Activated CD4-positive, alpha-beta T cell treated with anti-CD3 and anti-CD28 coated beads, Interleukin-2, amount 10 ng/mL, durations not matched to agents 24 days and 14 days (primary cell): Measurements from ENCODE around the gene ATG9A. TPM values are rescaled to one million over a fixed set of nuclear protein-coding genes. Genes with fewer than 3 reads are reported as not detected.

Experiments used
- DNase-seq: peaks from one replicate; pipeline ENCODE4 v3.0.0; 2022
- H3K27ac Mint-ChIP-seq: one replicate; pipeline ENCODE4 v1.8.0; 2022; ENCODE audit warnings: mild to moderate bottlenecking, mixed read lengths
- H3K27me3 Mint-ChIP-seq: one replicate; pipeline ENCODE4 v1.8.0; 2022; ENCODE audit warnings: mixed read lengths
- H3K36me3 Mint-ChIP-seq: one replicate; pipeline ENCODE4 v1.8.0; 2022; ENCODE audit warnings: low read depth, mild to moderate bottlenecking, mixed read lengths
- H3K4me1 Mint-ChIP-seq: one replicate; pipeline ENCODE4 v1.8.0; 2021; ENCODE audit warnings: mixed read lengths
- H3K4me3 Mint-ChIP-seq: one replicate; pipeline ENCODE4 v1.8.0; 2022; ENCODE audit warnings: mild to moderate bottlenecking, moderate library complexity, mixed read lengths
- H3K9me3 Mint-ChIP-seq: one replicate; pipeline ENCODE4 v1.8.0; 2021; ENCODE audit warnings: mixed read lengths
- intact Hi-C: fragments of 100-400 bp; cut with micrococcal nuclease; formaldehyde crosslinking; loops from one replicate; pipeline ENCODE4 v1.15.1; 2023
- total RNA-seq: library from RNA; stranded (reverse); gene quantifications from 2 replicates; pipeline ENCODE4 v1.2.3, GENCODE V29; 2022

Gene ATG9A
- total RNA-seq, 1 donor from 2014 or later, result 67.2 TPM

DNA sequence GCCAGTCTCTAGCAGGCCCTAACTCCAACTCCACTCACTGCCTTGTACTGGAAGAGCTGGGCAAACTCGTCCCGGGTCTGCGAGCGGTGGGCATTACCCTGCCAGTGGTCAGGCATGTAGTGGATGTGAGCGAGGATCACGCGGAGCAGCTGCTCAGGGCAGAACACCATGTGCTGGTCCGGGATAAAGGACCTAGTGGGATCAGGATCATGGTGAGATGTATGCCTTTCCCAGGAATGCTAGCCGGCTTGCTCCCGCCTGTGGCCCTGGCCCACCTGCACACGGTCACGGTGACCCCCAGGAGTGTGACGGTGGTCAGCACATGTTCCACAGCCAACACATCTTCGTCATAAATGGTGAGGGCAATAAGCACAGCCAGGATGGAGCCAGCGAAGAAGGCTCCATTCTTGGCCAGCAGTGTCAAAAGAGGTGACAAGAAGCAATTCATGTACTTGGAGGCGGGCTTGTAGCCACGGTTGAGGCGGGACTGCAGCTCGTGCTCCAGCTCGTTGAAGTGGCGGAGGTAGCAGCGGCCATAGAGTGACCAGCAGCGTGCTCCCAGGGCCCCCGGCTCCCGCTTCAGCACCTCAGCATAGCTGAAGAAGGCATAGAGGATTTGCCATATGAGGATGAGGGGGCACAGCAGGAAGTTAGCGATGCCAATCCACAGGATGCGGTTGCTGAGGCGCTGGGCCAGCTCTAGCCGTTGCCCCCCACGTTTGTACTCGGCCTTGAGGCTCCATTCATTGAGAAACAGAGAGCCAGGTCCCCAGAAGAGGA is 5.4 kb downstream of the ATG9A start:
- Mint-ChIP-seq H3K27me3 (no peaks in the 10 kb centered on the region), H3K4me1 (peaks cover 22% of the 10 kb centered on the region), H3K4me3 (no peak overlapping the region), H3K27ac (no peak overlapping the region), H3K9me3 (no peaks in the 10 kb centered on the region), H3K36me3 (peaks cover 69% of the 10 kb centered on the region)
- DNase-seq, result no peak
- intact Hi-C loops, result no loop called here

DNA sequence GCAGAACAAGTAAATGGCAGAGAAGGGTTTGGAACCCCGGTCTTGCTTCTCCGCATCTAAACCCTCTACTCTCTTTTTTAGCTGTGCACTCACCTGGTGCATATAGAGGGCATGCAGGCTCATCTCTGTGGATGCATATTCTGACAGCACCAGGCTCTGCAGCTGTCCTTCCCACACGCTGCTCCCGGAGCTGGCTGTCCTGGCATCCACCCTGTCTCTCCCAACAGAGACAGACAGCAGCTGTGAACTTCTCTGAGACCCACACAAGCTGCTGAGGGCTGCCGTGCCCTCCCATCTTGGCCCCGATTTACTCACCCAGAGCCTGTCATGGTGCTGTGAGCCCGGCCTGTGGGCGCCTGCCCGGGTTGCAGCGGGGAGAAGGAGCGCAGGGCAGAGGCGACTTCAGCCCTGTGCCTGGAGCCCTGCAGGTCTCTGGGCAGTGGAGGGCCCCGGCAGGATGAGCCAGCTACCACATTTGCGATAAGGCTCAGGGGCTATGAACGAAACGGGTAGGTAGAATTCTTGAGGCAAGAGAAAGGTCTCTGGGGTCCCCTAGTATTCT is 7.4 kb downstream of the ATG9A start:
- DNase-seq, result no peak
- intact Hi-C loops, result no loop called here
- no peaks in the 10 kb centered on the region for H3K27me3 Mint-ChIP-seq
- peaks cover 68% of the 10 kb centered on the region for H3K36me3 Mint-ChIP-seq
- H3K4me1 Mint-ChIP-seq, result peaks cover 19% of the 10 kb centered on the region
- H3K9me3 Mint-ChIP-seq, result no peaks in the 10 kb centered on the region
- no peak overlapping the region for H3K27ac Mint-ChIP-seq
- H3K4me3 Mint-ChIP-seq, result no peak overlapping the region

DNA sequence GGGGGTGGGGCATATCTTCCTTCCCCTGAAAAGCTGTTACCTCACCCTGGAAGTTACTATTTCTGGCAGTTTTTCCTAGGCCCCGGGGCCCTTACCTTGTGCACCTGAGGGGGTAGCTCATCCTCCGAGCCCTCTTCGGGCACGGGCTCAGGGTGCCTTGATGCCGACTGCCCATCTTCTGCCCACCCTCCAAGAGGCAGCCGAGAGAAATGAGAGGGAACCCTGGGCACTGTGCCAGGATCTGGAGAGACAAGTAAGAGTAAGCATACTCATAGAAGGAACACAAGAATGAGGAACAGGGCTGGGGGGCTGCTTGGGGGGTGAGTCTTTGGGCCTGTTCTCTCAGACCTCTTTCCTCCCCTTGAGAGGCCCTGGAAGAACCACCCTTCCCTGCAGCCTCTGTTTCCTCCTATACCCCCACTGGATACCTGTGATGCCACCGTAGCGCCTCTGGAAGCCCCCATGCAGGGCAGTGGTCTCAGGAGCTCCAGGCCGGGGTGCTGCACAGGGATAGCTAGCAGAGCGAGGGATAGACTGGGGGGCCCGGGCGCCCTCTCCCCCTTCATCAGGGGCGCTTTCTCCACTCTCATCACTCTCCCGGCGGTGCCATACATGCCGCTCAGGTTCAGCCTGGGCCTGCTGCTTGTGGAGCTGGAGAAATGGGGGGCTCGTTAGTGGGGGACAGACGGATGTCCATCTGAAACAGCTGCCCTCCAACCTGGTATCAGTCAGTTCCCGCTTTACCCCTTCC is 8.6 kb downstream of the ATG9A start:
- H3K27ac Mint-ChIP-seq, result no peak overlapping the region
- peaks cover 67% of the 10 kb centered on the region for H3K36me3 Mint-ChIP-seq
- H3K9me3 Mint-ChIP-seq, result no peaks in the 10 kb centered on the region
- intact Hi-C loops, result no loop called here
- H3K27me3 Mint-ChIP-seq, result no peaks in the 10 kb centered on the region
- H3K4me3 Mint-ChIP-seq, result no peak overlapping the region
- no peak for DNase-seq
- peaks cover 22% of the 10 kb centered on the region for H3K4me1 Mint-ChIP-seq

DNA sequence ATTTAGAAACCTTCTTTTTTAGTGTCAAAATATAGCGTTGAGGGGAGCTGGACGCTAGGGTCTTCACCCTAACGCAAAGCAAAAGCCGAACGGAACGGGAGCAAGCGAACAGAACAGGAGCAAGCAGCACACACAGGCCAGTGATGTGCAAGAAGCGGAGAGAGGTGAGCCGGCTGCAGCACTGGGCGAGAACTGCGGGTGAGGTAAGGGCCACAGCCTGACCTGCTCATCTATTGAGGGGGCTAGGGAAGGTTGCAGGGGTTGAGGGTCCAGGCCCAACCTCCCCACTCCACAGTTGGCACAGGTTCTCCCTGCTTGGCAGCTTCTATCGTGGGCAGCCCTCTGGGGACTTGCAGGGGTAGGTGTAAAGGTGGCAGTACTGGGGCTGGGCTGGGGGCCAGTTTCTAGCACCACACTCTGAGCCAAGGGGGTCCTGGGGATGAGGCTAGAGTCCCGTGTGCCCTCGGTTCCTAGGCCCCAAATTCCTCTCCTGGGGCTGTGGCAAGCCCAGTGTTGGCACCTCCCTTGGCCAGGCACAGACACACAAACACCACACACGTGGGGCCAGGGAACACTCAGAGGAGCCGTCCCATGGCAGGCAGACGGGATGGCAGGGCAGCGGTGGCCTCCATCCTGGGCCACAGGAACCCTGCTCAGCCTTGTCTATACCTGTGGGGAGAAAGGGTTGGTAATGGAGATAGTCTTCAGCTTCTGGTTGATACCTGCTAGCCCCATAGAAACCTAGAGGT is 9.5 kb downstream of the ATG9A start:
- peaks cover 19% of the 10 kb centered on the region for H3K4me1 Mint-ChIP-seq
- peak overlapping the region; percentile 56 for H3K27ac Mint-ChIP-seq
- no peaks in the 10 kb centered on the region for H3K27me3 Mint-ChIP-seq
- H3K4me3 Mint-ChIP-seq, result no peak overlapping the region
- DNase-seq, result peak; percentile 57
- intact Hi-C loops, result loop anchor here (1.0 to 2.0 kb wide), 5 partner anchors 14 to 75 kb away; partner anchors contain the start of genes DNAJB2, GLB1L, STK16 and ZFAND2B
- H3K36me3 Mint-ChIP-seq, result peaks cover 58% of the 10 kb centered on the region
- no peaks in the 10 kb centered on the region for H3K9me3 Mint-ChIP-seq

DNA sequence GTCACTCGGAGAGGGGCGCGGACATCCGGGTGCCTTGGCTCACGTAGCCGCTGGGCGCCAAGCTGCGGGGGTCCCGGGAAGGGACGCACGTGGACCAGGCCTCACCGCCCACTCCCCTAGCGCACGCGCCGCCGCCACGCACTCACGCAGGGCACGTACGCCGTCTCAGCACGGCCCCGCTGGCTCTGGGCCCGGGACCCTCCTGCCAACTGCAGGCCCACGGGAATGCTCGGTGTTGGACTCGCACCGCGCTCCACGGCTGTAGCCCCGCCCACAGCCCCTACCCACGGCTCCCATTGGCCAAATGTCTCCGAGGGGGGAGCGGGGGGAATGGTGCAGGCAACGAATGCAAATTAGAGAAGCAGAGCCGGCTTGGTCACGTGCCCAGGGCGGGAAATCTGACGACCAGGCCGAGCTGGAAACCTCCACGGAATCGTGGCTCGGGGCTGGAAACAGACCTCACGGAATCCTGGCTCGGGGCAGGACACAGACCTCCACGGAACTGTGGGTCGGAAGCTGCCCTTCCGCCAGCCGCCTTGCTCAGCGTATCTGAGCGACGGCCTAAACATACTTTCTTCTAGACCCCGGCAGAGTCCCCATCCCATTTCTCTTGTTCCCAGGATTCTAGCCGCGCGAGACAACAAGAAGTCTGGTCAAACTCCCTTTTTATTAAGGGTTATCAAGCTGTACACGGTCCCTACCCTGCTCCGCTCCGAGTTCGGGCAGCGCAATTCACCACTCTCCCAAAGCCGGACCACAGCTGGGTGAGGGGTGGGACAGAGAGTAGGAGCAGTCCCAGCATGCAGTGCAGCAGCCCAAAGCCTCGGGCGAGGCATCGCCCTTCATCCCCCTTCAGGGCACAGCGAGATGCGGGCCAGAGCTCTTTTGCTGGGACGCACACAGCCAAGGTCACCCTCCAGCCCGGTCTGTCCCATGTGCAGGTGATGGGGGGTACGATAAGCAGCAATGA is 10.4 kb downstream of the ATG9A start, which contains the start of gene ABCB6:
Gene ABCB6 (minus strand): TSS at position 227 of the 970 bp plus-strand sequence. CDS start 285 bp downstream, outside the sequence.
- Mint-ChIP-seq H3K4me1 (peaks cover 24% of the 10 kb centered on the region), H3K9me3 (no peaks in the 10 kb centered on the region), H3K27me3 (no peaks in the 10 kb centered on the region), H3K36me3 (peaks cover 59% of the 10 kb centered on the region), H3K4me3 (peak within 1 kb of the TSS; percentile 91), H3K27ac (peak within 1 kb of the TSS; percentile 81)
- intact Hi-C loops, result loop anchor here (1.0 to 2.0 kb wide), 7 partner anchors 10 to 76 kb away; partner anchors contain the start of genes ANKZF1, ATG9A, DNAJB2 and GLB1L
- peak; percentile 96 for DNase-seq

DNA sequence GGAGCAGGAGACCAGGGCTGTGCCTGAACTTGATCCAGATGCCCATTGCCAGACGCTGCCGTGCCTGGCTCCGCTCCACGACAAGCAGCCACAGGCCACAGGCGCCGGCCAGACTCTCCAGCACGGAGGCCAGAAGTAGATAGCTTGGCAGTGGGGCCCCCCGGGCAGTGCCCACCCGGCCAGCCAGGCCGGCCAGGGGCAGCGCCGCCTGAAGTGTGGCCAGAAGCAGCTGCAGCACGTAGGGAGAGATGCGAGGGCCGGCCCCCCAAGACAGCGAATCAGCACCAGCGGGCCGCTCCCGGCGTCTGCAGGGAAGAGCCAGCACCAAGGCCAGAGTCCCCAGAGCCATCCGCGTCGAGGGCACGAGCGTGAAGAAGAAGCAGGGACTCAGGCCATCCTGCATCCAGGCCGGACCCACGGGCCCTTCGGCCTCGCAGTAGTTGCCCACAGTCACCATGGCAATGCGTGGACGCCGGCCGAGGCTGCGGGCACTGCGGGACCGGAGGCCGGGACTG is 11.2 kb downstream of the ATG9A start:
- no peaks in the 10 kb centered on the region for H3K9me3 Mint-ChIP-seq
- no peak for DNase-seq
- intact Hi-C loops, result loop anchor here (1.0 to 2.0 kb wide), 4 partner anchors 11 to 77 kb away; partner anchors contain the start of genes ANKZF1, ATG9A, DNAJB2 and NHEJ1
- peak overlapping the region; percentile 81 for H3K27ac Mint-ChIP-seq
- no peaks in the 10 kb centered on the region for H3K27me3 Mint-ChIP-seq
- H3K4me3 Mint-ChIP-seq, result peak overlapping the region; percentile 91
- peaks cover 26% of the 10 kb centered on the region for H3K4me1 Mint-ChIP-seq
- H3K36me3 Mint-ChIP-seq, result peaks cover 58% of the 10 kb centered on the region

DNA sequence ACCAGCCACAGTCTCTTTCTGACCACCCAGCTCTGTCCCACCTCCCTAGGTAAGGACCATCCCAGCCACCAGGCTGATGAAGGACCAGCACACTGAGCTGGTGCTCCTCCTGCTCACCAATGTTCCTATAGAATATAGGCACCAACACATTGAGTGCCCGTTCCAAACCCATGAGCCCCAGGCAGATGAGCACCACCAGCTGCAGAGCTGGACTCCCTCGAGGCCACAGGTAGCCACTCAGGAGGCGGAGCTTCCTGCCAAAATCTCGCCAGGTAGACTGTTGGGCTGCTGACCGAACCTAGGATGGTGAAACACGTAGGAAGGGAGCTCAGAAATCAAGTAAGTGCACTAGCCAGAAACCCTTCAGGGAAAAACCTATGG is 12.9 kb downstream of the ATG9A start:
- intact Hi-C loops, result no loop called here
- Mint-ChIP-seq H3K9me3 (no peaks in the 10 kb centered on the region), H3K27ac (no peak overlapping the region), H3K36me3 (peaks cover 52% of the 10 kb centered on the region), H3K27me3 (no peaks in the 10 kb centered on the region), H3K4me3 (peak overlapping the region; percentile 34), H3K4me1 (peaks cover 28% of the 10 kb centered on the region)
- no peak for DNase-seq

DNA sequence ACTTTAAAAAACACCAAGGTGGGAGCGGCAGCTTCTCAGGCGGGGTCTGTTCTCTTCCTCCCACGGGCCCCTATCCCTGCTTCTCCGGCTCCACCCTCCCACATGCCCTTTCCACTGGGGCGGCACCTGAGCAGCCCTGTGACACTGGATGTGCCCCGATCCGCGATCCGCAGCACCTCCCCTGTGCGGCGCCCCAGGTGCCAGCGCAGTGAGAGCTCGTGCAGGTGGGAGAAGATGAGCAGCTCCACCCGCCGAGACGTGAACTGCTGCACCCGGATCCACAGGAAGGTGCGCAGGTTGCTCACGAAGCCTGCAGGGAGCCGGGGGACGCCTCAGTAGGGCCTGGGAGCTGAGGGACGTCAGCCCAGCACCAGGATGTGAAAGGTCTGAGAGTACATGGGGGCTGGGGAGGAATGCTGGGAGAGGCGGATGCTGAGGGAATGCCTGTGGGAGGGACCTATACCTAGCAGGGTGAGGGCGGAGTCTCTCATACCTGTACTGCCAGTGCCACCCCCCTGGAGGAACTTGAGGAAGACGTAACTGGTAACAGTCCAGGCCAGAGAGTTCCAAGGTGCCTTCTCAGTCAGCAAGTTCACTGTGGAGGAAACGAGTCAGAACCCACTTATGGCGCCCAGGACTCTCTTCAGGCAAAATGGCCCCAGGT is 13.4 kb downstream of the ATG9A start:
- H3K9me3 Mint-ChIP-seq, result no peaks in the 10 kb centered on the region

DNA sequence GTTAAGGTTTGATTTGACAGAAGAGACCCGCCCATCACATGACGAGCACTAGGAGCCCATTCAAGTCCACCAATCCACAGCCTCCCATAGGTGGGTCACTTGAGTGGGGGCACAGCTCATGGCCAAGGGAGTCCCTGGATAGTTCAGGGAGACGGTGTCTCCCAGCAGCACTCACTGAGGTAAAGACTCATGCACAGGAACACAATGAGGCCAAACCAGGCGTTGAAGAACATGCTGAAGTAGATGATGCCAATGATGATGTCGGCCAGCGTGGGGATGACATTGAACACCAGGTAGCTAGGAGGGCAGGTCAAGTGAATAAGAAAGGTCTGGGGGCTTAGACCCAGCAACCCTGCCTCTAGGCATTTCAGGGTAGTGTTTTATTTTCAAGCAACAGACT is 14.7 kb downstream of the ATG9A start:
- Mint-ChIP-seq H3K4me1 (peaks cover 41% of the 10 kb centered on the region), H3K9me3 (no peaks in the 10 kb centered on the region), H3K27me3 (no peaks in the 10 kb centered on the region), H3K27ac (no peak overlapping the region), H3K4me3 (no peak overlapping the region), H3K36me3 (peaks cover 42% of the 10 kb centered on the region)
- no peak for DNase-seq
- intact Hi-C loops, result no loop called here

More for the DNA sequence above, 13.4 kb downstream of the ATG9A start:
- intact Hi-C loops, result no loop called here
- Mint-ChIP-seq H3K36me3 (peaks cover 48% of the 10 kb centered on the region), H3K4me3 (no peak overlapping the region), H3K27ac (no peak overlapping the region), H3K4me1 (peaks cover 32% of the 10 kb centered on the region), H3K27me3 (no peaks in the 10 kb centered on the region)
- DNase-seq, result no peak

DNA sequence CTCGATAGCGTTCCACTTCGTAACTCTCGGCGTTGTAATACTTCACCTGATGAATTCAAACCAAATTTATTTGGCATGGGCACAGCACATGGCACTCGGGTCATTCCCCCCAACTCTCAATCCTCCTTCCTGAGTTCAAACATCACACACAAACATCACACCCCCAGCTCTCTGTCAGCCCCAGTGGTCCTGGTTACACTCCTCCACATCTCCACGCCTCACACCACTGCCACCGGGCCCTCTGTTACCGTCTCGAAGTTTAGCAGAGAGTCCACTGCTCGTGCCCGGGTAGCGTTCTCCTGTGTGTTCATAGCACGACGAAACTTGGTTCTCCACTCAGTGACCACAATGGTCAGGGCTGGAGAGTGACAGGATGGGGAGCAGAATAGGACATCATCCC is 15.3 kb downstream of the ATG9A start:
- Mint-ChIP-seq H3K4me3 (no peak overlapping the region), H3K27me3 (no peaks in the 10 kb centered on the region), H3K27ac (no peak overlapping the region), H3K36me3 (peaks cover 43% of the 10 kb centered on the region), H3K4me1 (peaks cover 45% of the 10 kb centered on the region), H3K9me3 (no peaks in the 10 kb centered on the region)
- DNase-seq, result peak; percentile 53
- intact Hi-C loops, result no loop called here

DNA sequence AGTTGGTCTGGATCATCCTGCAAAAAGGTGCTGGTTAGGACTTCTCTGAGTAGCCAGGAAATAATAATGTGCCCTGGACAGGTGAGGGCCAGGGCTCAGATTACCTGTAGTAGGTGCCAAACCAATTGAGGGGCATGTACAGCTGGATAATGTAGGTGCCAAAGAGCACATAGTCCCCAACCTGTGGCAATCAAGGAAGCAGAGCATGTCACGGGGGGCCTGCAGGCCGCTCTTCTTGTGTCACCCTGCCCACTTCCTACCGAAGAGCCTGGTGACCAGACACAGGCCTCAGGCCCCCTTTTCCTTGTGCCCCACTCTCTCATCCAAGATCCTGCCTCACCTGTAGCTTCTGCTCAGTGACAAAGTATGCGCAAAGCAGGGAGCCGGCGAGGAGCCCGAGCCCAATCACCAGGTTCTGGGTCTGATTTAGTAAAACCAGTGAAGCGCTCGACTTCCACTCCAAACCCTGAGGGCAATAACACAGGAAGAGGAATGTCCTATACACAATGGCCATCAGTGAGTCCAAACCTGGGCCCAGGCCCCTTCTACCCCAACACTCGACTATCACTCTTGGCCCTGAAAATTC is 15.9 kb downstream of the ATG9A start:
- intact Hi-C loops, result no loop called here
- DNase-seq, result peak; percentile 52
- Mint-ChIP-seq H3K4me3 (no peak overlapping the region), H3K4me1 (peaks cover 45% of the 10 kb centered on the region), H3K36me3 (peaks cover 45% of the 10 kb centered on the region), H3K27me3 (no peaks in the 10 kb centered on the region), H3K27ac (no peak overlapping the region), H3K9me3 (no peaks in the 10 kb centered on the region)

DNA sequence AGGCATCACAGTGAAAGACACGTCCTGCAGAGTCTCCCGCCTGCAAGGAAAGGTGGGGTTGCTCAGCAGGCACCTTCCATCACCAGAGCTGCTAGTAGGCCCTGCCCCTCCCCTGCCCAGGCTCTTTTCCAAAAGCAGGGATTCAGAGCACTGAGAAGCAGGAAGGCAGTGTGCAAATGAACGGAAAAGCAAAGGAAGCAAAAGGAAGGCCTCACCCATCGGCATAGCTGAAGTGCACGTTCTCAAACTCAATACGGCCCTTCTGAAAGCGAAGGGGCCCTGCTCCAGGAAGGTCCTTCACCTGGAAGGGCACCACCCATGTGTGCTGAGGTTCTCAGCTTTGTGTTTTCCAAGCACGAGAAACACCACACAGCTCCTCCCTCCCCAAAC is 16.4 kb downstream of the ATG9A start:
- no peak overlapping the region for H3K27ac Mint-ChIP-seq
- peaks cover 51% of the 10 kb centered on the region for H3K36me3 Mint-ChIP-seq
- intact Hi-C loops, result no loop called here
- peaks cover 50% of the 10 kb centered on the region for H3K4me1 Mint-ChIP-seq
- H3K27me3 Mint-ChIP-seq, result no peaks in the 10 kb centered on the region
- H3K4me3 Mint-ChIP-seq, result no peak overlapping the region
- no peaks in the 10 kb centered on the region for H3K9me3 Mint-ChIP-seq
- DNase-seq, result peak; percentile 55
